Stomach (tissue), 9 donors: ENCODE measurements around the gene C10orf67. TPM values are rescaled to one million over a fixed set of nuclear protein-coding genes. Genes with fewer than 3 reads are reported as not detected.

Experiments used
- DNase-seq, 2 donors: peaks; one replicate each; pipeline versions ENCODE4 v3.0.0 to v3.0.0-alpha.2; 2013 to 2019
- H3K27ac ChIP-seq, 5 donors: fragments of 200-600 bp in 4 of 5; sonication (generic) in 4 of 5; one replicate each; pipeline ENCODE4 v1.5.1; 2013 to 2019; ENCODE audit warnings: mild to moderate bottlenecking in 1 of 5, moderate library complexity in 1 of 5
- H3K27me3 ChIP-seq, 3 donors: fragments of 200-600 bp; sonication (generic); one replicate each; pipeline ENCODE4 v1.5.1; 2017 to 2019; ENCODE audit warnings: mixed run types in 1 of 3
- H3K36me3 ChIP-seq, 4 donors: fragments of 200-600 bp; sonication (generic); 1 replicate in 3 of 4; 2 replicates in 1 of 4; pipeline ENCODE4 v1.5.1; 2016 to 2019
- H3K4me1 ChIP-seq, 4 donors: fragments of 200-600 bp; sonication (generic); one replicate each; pipeline ENCODE4 v1.5.1; 2016 to 2019
- H3K4me3 ChIP-seq, 4 donors: fragments of 200-600 bp; sonication (generic) in 3 of 4; one replicate each; pipeline ENCODE4 v1.5.1; 2016 to 2019; ENCODE audit warnings: mild to moderate bottlenecking in 1 of 4
- H3K9me3 ChIP-seq, 4 donors: fragments of 200-600 bp; sonication (generic); one replicate each; pipeline ENCODE4 v1.5.1; 2016 to 2019
- CTCF ChIP-seq, 7 experiments: fragments of 450-650 bp in 4 of 7; fragments of 200-600 bp in 3 of 7; sonication (generic) in 3 of 7; IDR thresholded peaks; one replicate each; pipeline ENCODE4 v1.5.1; 2016 to 2019; ENCODE audit warnings: antibody characterized with exemption in 7 of 7, control low read depth in 2 of 7, mild to moderate bottlenecking in 1 of 7
- EP300 ChIP-seq: sonication (generic); formaldehyde crosslinking; IDR thresholded peaks from one replicate; pipeline ENCODE4 v1.6.1; 2017; ENCODE audit warnings: antibody characterized with exemption
- POLR2A ChIP-seq, 4 donors: fragments of 450-650 bp; IDR thresholded peaks; one replicate each; pipeline ENCODE4 v1.6.1; 2016; ENCODE audit warnings: antibody characterized with exemption in 4 of 4, control low read depth in 2 of 4, mild to moderate bottlenecking in 1 of 4, moderate library complexity in 1 of 4
- POLR2AphosphoS5 ChIP-seq, 3 donors: sonication (generic); formaldehyde crosslinking; IDR thresholded peaks; one replicate each; pipeline ENCODE4 v1.6.1; 2016; ENCODE audit warnings: antibody characterized with exemption in 3 of 3
- WGBS, 5 donors: extraction: QIAGEN DNeasy Blood & Tissue Kit in 3 of 5; methylation state at CpG; one replicate each; pipeline versions ENCODE4 v1.1.5 to v1.1.7; 2013 to 2018; 5-methylcytosine and 5-hydroxymethylcytosine counted together
- intact Hi-C: fragments of 100-400 bp; cut with DNase I; formaldehyde crosslinking; loops from one replicate; pipeline ENCODE4 v1.15.1; 2023; ENCODE audit warnings: low total_unique reads
- polyA plus RNA-seq, 3 donors: library from polyadenylated mRNA; stranded (reverse); fragments of 200-250 nt; gene quantifications; one replicate each; pipeline ENCODE4 v1.2.3, GENCODE V29; 2013
- total RNA-seq, 5 donors: library from RNA; depleted of rRNA; stranded (reverse); fragments of >200 nt; gene quantifications; one replicate each; pipeline versions ENCODE4 v1.1.0 to v1.2.3, GENCODE V29; 2014 to 2016
- donor health status: healthy with polysubstance abuse.
- donor health status: Bipolar disorder and iron deficiency.
- donor health status: healthy.

The C10orf67 gene
- total and polyA plus RNA-seq, 8 donors: 0.18 to 1.2 (median 0.31) TPM; not detected in 5

GRCh38 chr10:23230582-23230981 lies 114.0 kb downstream of the C10orf67 start:
- Histone ChIP-seq H3K27ac (no peak overlapping the region), H3K4me3 (no peak overlapping the region), H3K4me1 (no peaks in the 10 kb centered on the region), H3K9me3 (no peaks in the 10 kb centered on the region), H3K36me3 (no peaks in the 10 kb centered on the region), H3K27me3 (no peaks in the 10 kb centered on the region)
- DNase-seq: no peak
- 76 to 91% (median 77%) methylated on average over 1 of the region's 1 CpG for WGBS, 5 donors
- intact Hi-C loops: no loop called here
- TF ChIP-seq CTCF (IDR thresholded peaks at IDR 0.05) (no peak), EP300 (no peak), POLR2A (IDR thresholded peaks at IDR 0.05) (no peak), POLR2AphosphoS5 (IDR thresholded peaks at IDR 0.05) (no peak)

- no peaks in the 10 kb centered on the region for H3K36me3 ChIP-seq
- H3K4me3 ChIP-seq: no peak overlapping the region
- no peak overlapping the region for H3K27ac ChIP-seq
- H3K4me1 ChIP-seq: no peaks in the 10 kb centered on the region
- 80 to 86% (median 83%) methylated on average over 1 of the region's 1 CpG for WGBS, 5 donors
- TF ChIP-seq CTCF (IDR thresholded peaks at IDR 0.05) (no peak), EP300 (no peak)
- H3K27me3 ChIP-seq: no peaks in the 10 kb centered on the region
- no peak for DNase-seq
- no peaks in the 10 kb centered on the region for H3K9me3 ChIP-seq
- intact Hi-C loops: no loop called here
Measured at GRCh38 chr10:23217471-23217870, 127.1 kb downstream of the C10orf67 start.

GRCh38 chr10:23205972-23206642 lies 138.5 kb downstream of the C10orf67 start:
- TF ChIP-seq EP300 (no peak), CTCF (IDR thresholded peaks at IDR 0.05) (no peak), POLR2AphosphoS5 (IDR thresholded peaks at IDR 0.05) (no peak), POLR2A (IDR thresholded peaks at IDR 0.05) (no peak)
- WGBS, 5 donors: 28 to 37% (median 32%) methylated on average over 3 of the region's 3 CpGs
- H3K27me3 ChIP-seq: peaks cover 6 to 56% (median 23%) of the 10 kb centered on the region in 3 donors
- H3K9me3 ChIP-seq: no peaks in the 10 kb centered on the region
- H3K36me3 ChIP-seq: no peaks in the 10 kb centered on the region
- no peak overlapping the region for H3K27ac ChIP-seq
- no peak for DNase-seq
- no peaks in the 10 kb centered on the region for H3K4me1 ChIP-seq
- intact Hi-C loops: no loop called here
- no peak overlapping the region for H3K4me3 ChIP-seq

- no peak for TF ChIP-seq CTCF (IDR thresholded peaks at IDR 0.05)
- TF ChIP-seq POLR2AphosphoS5 (IDR thresholded peaks at IDR 0.05): no peak
- TF ChIP-seq POLR2A (IDR thresholded peaks at IDR 0.05): no peak
- no peak for TF ChIP-seq EP300
- no peaks in the 10 kb centered on the region for H3K9me3 ChIP-seq
- intact Hi-C loops: no loop called here
- H3K36me3 ChIP-seq: no peaks in the 10 kb centered on the region
- DNase-seq: no peak
- H3K4me3 ChIP-seq: no peak overlapping the region
- peaks cover 0 to 3% (median 0%) of the 10 kb centered on the region in 4 donors for H3K4me1 ChIP-seq
- H3K27me3 ChIP-seq: peaks cover 6 to 59% (median 34%) of the 10 kb centered on the region in 3 donors
- 4 to 10% (median 8%) methylated on average over 10 of the region's 10 CpGs for WGBS, 5 donors
- H3K27ac ChIP-seq: no peak overlapping the region
Measured at GRCh38 chr10:23204773-23205172, 139.8 kb downstream of the C10orf67 start.
